Neural progenitor cell (in vitro differentiated cells): ENCODE measurements around the gene TMPRSS9.

Source experiments
- CTCF ChIP-seq: fragments of 200-600 bp; sonication (generic); IDR thresholded peaks from 2 replicates; pipeline ENCODE4 v1.5.1; 2017; ENCODE audit warnings: antibody characterized with exemption, mild to moderate bottlenecking
- EZH2 ChIP-seq: fragments of 200-600 bp; sonication (generic); IDR thresholded peaks from 2 replicates; pipeline ENCODE4 v1.6.1; 2017; ENCODE audit warnings: antibody characterized with exemption, mild to moderate bottlenecking, moderate library complexity

- TF ChIP-seq EZH2 (no peak), CTCF (no peak)
Observed at GRCh38 chr19:2426611-2427428, 66.8 kb downstream of the TMPRSS9 start.
